Hindlimb muscle (tissue), 1 donor: ENCODE data around the gene CNNM3. TPM values are rescaled to one million over a fixed set of nuclear protein-coding genes. Genes with fewer than 3 reads are reported as not detected.

ENCODE experiments used
- DNase-seq: peaks from one replicate; pipeline ENCODE4 v3.0.0-alpha.2; 2013
- polyA plus RNA-seq: library from polyadenylated mRNA; unstranded; fragments of 120-200 nt; gene quantifications from one replicate; pipeline ENCODE4 v1.2.1, GENCODE V29; 2013; ENCODE audit not compliant: insufficient read length

Gene CNNM3
- polyA plus RNA-seq, 1 donor: 24.5 TPM

- DNase-seq: no peak
Measured at GRCh38 chr2:96819128-96819875, 3.2 kb downstream of the CNNM3 start.

- no peak for DNase-seq
Measured at GRCh38 chr2:96819876-96820511, 3.9 kb downstream of the CNNM3 start.

- DNase-seq: no peak
Measured at GRCh38 chr2:96821113-96821675, 5.1 kb downstream of the CNNM3 start.

GRCh38 chr2:96822786-96823185 lies 6.7 kb downstream of the CNNM3 start:
- no peak for DNase-seq

GRCh38 chr2:96823198-96823597 lies 7.1 kb downstream of the CNNM3 start:
- DNase-seq: no peak

GRCh38 chr2:96824079-96824870 lies 8.2 kb downstream of the CNNM3 start:
- no peak for DNase-seq

- DNase-seq: no peak
Measured at GRCh38 chr2:96825057-96825456, 9.0 kb downstream of the CNNM3 start.

GRCh38 chr2:96826546-96827278 lies 10.6 kb downstream of the CNNM3 start:
- no peak for DNase-seq

- no peak for DNase-seq
Measured at GRCh38 chr2:96828436-96828835, 12.4 kb downstream of the CNNM3 start.

- no peak for DNase-seq
Measured at GRCh38 chr2:96828874-96829273, 12.8 kb downstream of the CNNM3 start.

- no peak for DNase-seq
Measured at GRCh38 chr2:96830044-96830562, 14.0 kb downstream of the CNNM3 start.

GRCh38 chr2:96831679-96832078 lies 15.6 kb downstream of the CNNM3 start:
- DNase-seq: no peak

GRCh38 chr2:96832408-96832753 lies 16.3 kb downstream of the CNNM3 start:
- no peak for DNase-seq

GRCh38 chr2:96832754-96833507 lies 16.9 kb downstream of the CNNM3 start:
- DNase-seq: no peak

GRCh38 chr2:96835830-96836229 lies 19.8 kb downstream of the CNNM3 start:
- DNase-seq: no peak

GRCh38 chr2:96837575-96837974 lies 21.5 kb downstream of the CNNM3 start:
- DNase-seq: no peak

- DNase-seq: no peak
Measured at GRCh38 chr2:96838345-96839292, 22.6 kb downstream of the CNNM3 start.

- DNase-seq: no peak
Measured at GRCh38 chr2:96839293-96839874, 23.3 kb downstream of the CNNM3 start.

- no peak for DNase-seq
Measured at GRCh38 chr2:96839875-96840850, 24.1 kb downstream of the CNNM3 start.
